HG03045 (cell line): ENCODE data around the gene TMEM45A.
"Not testable (repeated sequence)": the region's sequence is repeated elsewhere in the genome, so short reads cannot be mapped to it uniquely, and the experiment has no call there.

ENCODE experiments used
- ATAC-seq: cut with Tn5 transposase; IDR thresholded peaks from one replicate; pipeline ENCODE4 v1.9.1; 2021; ENCODE audit warnings: mild to moderate bottlenecking, moderate library complexity; ENCODE audit not compliant: unreplicated experiment

TMEM45A gene

DNA sequence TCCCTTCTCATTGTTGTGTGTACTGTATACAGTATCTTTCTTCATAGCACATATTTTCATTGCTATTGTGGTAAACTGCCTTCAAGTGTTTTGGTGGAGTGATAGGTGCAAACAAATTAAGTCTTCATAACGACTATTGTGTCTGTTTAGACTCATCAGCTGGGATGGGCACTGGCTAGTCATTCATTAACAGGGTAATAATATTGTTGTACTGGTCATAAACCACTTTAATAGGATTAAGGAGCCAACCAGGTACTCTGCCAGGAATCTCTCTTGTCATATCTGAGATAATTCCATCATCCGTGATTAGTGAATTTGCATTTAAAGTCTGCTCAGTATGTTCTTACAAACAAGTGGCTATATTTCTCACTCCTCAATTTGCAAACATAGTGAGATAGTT lies 10.2 kb upstream of the TMEM45A start:
- no peak for ATAC-seq

GRCh38 chr3:100483529-100483928 lies 8.9 kb upstream of the TMEM45A start:
- no peak for ATAC-seq

- ATAC-seq: no peak
These were observed 5.6 kb upstream of the TMEM45A start for GRCh38 chr3:100486808-100487207.

DNA sequence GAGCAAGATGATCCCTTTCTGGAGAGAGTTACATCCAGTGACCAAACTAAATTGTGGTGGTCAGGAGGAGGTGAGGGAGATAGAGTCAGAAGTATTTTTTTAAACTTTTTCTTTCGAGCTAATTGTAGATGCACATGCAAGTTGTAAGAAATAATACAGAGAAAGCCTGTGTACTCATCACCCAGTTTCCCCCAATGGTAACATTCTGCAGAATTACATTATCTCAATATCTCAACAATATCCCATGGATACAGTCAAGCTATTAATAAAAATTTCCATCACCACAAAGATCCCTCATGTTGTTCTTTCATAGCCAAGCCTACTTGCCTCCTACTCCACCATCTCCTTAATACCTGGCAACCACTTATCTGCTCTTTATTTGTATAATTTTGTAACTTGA lies 3.3 kb upstream of the TMEM45A start:
- no peak for ATAC-seq

DNA sequence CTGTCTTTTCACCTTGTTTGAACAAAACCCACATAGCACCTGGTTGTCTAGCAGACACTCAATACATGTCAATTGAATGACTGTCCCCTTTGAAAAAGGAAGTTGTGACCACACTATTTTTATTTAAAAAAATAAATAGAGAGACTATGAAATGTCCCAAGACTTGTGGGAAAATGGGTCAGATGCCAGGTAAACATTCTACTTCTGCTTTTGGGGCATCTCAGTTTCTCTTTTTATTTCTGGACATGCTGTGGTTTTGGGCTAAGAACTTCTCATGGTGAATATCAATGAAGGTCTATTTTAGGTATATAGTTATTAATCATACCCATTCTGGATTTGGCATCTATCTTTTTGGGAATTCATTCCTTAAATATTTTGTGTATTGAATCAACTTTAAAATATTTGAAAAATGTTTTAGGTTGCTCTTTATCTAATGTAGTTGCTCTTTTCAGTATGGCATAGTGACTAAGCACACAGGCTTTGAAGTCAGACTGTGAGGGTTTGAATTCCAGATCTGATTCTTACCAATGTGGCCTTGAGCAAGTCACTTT lies 4.4 kb downstream of the TMEM45A start:
- no peak for ATAC-seq

- no peak for ATAC-seq
These were observed 7.2 kb downstream of the TMEM45A start for GRCh38 chr3:100499651-100500050.

DNA sequence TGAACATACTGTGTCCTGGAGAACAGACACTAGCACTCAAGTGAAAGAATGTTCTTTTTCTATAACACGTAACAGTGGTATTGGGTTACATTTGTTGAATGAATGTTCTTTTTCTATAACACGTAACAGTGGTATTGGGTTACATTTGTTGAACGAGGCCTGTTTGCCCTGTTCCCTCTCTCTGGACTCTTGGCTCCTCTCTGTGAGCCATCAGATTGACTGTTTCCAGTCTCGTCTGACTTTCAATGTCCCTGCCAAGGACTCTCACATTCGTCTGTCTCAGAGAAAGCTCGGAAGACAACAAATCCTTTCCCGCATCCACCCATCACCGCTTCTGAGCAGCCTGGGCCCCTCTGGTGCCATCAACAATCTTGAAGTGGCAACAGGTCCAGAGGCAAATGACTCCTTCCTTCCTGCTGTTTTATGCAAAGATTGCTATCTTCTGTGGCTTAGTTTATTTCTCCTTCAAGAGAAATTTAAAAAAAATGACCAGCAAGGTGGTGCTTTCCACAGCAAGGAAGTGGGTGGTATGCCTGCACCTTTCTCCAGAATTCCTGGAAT lies 8.0 kb downstream of the TMEM45A start:
- no peak for ATAC-seq

DNA sequence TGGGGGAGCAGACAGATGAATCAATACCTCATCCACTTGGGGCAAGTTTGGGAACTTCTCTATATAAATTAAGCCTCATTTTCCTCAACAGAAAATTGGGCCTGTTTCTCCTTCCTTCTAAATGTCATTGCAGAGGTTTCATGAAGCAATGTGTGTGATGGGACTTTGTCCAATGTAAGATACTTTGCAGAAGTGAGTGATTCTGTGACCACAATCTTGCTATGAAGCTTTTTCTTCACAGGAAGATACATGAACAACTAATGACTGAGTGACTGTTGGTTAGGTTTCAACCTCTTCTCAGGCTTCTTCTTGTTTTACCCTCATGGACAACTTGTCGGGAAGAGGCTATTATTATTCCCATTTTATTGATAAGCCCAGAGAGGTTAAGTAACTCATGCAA lies 11.0 kb downstream of the TMEM45A start:
- no peak for ATAC-seq

DNA sequence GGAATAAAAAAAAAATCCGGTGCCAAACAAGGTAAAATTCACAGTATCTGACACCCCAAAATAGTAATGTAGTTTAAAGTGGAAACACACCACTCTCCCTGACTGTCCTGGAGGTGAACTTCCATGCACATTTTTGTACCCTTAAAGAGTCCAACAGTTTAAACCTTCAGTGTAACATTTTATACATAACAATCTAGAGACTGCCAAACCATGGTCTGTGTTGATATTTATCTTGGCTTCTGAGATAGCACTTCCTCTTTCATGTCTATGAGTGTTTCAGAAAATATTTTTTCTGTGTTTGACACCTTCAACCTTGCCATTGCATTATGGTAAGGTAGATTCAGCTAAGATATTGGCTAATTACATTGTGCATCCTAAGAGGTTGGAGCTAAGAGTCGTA lies 13.9 kb downstream of the TMEM45A start:
- ATAC-seq: no peak

- not testable (repeated sequence) for ATAC-seq
These were observed 17.4 kb downstream of the TMEM45A start for GRCh38 chr3:100509818-100510217.

GRCh38 chr3:100516232-100516631 lies 23.8 kb downstream of the TMEM45A start:
- ATAC-seq: no peak

DNA sequence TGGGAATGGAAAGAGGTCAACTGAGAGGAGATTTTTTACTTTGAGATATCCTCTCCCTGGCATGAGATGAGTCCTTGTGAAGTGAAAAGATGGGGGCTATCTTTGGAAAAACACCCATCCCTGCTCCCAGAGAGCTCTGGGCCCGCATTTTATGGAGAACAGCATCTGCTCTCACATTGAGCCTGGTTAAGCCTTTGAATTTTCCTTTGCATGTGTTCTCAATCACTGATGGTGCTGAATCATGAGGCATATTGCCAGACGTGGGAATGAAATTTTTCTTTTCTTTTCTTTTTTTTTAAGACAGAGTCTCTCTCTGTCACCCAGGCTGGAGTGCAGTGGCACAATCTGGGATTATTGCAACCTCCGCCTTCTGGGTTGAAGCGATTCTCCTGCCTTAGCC lies 24.4 kb downstream of the TMEM45A start:
- ATAC-seq: no peak

DNA sequence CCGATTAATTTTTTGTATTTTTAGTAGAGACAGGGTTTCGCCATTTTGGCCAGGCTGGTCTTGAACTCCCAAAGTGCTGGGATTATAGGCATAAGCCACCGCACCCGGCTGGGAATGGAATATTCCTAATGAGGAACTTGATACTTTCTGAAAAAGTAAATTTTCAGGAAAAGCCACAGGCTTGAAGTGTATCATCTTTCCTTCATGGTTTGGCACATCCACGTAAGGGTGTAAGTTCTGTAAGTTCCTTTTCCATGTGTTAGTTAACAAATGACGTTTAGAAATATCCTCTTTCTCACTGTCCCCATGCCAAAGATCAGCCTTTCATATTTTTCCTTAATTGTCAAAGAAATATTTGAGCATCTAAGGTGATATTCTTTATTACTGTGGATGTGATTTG lies 24.9 kb downstream of the TMEM45A start:
- no peak for ATAC-seq

DNA sequence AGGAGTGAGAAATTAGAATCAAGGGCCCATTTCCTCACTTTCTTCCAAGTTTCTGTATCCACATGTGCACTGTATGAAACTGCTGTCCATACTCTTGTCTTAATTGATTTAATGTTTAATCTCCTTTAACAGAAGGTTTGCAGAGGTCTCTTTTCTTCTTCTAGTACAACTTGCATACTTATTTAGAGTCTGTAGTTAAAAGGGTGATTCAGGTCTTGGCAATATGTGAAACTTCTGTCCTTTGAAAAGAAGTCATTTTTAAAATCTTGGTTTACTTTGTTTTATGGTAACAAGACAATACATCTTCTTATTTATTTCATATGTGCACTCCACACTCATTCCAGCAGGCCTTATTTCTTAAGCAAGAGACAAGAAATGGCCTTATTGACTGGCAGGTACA lies 25.8 kb downstream of the TMEM45A start:
- no peak for ATAC-seq

- ATAC-seq: no peak
These were observed 26.6 kb downstream of the TMEM45A start for GRCh38 chr3:100518983-100519382.

GRCh38 chr3:100521439-100521845 lies 29.0 kb downstream of the TMEM45A start:
- ATAC-seq: no peak

GRCh38 chr3:100522125-100522524 lies 29.7 kb downstream of the TMEM45A start:
- ATAC-seq: no peak

GRCh38 chr3:100523050-100523760 lies 30.8 kb downstream of the TMEM45A start:
- no peak for ATAC-seq

- no peak for ATAC-seq
These were observed 33.6 kb downstream of the TMEM45A start for GRCh38 chr3:100525753-100526612.

GRCh38 chr3:100526613-100527346 lies 34.4 kb downstream of the TMEM45A start:
- ATAC-seq: no peak

DNA sequence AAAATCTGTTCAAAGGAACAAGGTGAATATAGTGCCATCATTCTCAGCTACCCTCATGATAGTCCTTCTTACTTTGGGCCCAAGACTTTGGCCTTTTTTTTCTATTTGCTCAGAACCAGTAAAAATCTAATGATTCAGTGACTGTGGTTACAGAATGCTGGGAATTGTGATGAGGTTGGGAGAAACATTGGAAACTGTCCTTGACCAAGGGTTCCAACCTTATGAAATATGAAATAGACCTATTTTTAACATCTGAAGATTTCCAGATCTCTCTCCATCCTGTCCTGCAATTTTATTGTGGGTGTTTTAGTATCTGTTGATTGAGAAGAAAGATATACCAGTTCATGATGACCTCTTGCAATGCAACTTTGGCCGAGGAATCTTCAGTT lies 34.9 kb downstream of the TMEM45A start:
- ATAC-seq: no peak
